ENCODE data around the gene STING1. TPM values are rescaled to one million over a fixed set of nuclear protein-coding genes. Genes with fewer than 3 reads are reported as not detected.

The STING1 gene
- total and polyA plus RNA-seq, 2 of the 13 experiments (the other 11 are each of a cell fraction or from before 2014, with no cell fraction given) = 1.3 to 4.4 TPM

DNA sequence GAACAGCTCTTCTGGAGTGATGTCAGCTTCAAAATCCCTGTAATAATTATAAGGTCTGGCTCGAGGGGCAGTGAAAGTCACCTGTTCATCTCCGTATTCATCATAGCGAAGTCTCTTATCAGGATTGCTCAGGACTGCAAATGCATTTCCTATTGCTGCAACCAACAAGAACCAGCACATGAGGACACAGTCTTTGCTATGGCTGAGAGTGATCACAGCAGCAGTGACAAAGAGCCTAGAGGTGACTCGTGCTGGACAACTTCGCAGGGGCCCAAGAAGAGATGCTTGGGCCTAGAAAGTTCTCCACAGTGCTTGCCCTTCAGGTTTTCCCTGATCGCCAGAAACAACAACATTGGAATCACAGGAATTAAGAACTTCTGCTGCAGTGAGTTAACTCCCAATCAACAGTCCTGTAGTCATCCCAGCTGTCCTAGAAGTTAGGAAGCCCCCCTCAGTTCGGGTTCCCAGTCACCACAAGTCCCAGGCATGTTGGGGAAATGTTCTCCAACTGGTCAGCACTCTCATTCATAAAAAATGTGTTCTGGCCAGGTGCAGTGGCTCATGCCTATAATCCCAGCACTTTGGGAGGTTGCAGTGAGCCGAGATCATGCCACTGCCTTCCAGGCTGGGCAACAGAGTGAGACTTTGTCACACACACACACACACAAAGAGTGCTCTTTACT lies 56.2 kb downstream of the STING1 start:
- ATAC-seq (no peak), FAIRE-seq (no peak), DNase-seq (ENCODE audit: low spot score) (no peak)
- no TSS peak for BruUV-seq (replicated peaks)
- Histone ChIP-seq H3K4me1 (ENCODE audit: insufficient read depth, low read length) (no peaks in the 10 kb centered on the region), H3K79me2 (ENCODE audit: insufficient read depth, low read length) (no peaks in the 10 kb centered on the region), H3K27me3 (ENCODE audit: control insufficient read depth in 1 of 2, insufficient read depth in 2 of 2, low read length in 2 of 2) (no peaks in the 10 kb centered on the region), H3K9ac (ENCODE audit: insufficient read depth, low read depth, low read length) (no peak overlapping the region), H3K9me3 (ENCODE audit: low read length) (no peaks in the 10 kb centered on the region), H3K4me3 (replicated peaks in 1 of 3; ENCODE audit: insufficient read depth in 1 of 3, low read depth in 2 of 3, low read length in 3 of 3) (no peak overlapping the region), H2AFZ (ENCODE audit: low read length) (no peak overlapping the region), H3K27ac (ENCODE audit: extremely low read length, insufficient read depth, low read length) (no peak overlapping the region), H3K36me3 (replicated peaks in 1 of 2; ENCODE audit: control insufficient read depth in 1 of 2, insufficient read depth in 2 of 2, low read length in 2 of 2) (peaks cover 3 to 6% of the 10 kb centered on the region in 2 experiments; a peak in 2 of 5 replicates), H3K4me2 (ENCODE audit: low read depth, low read length) (no peak overlapping the region), H4K20me1 (ENCODE audit: insufficient read depth, low read length) (no peaks in the 10 kb centered on the region)
- TF ChIP-seq SNRNP70 (IDR thresholded peaks at IDR 0.05; ENCODE audit: low read depth, low read length) (no peak), ZNF616 (CRISPR knock-in tag; IDR thresholded peaks at IDR 0.05; ENCODE audit: low read depth) (no peak), FLYWCH1 (CRISPR knock-in tag; IDR thresholded peaks at IDR 0.05) (no peak), GABPB1 (CRISPR knock-in tag; IDR thresholded peaks at IDR 0.05) (no peak), FIP1L1 (IDR thresholded peaks at IDR 0.05; ENCODE audit: borderline replicate concordance, insufficient read depth, low read depth, low read length) (no peak), CENPBD1 (CRISPR knock-in tag; IDR thresholded peaks at IDR 0.05; ENCODE audit: borderline replicate concordance, low read depth) (no peak)
- ChIA-PET CTCF (ENCODE audit: low intra/inter-chr PET ratio, low total read pairs) (no interaction called here), POLR2A (no interaction called here)
- WGBS (ENCODE audit: low lambda C conversion rate) = 80% methylated on average over 8 of the region's 8 CpGs
- in situ Hi-C loops (cut with HindIII; ENCODE audit: extremely low pct_ligation_motif_present, low pct_unique_long_range_greater_than_20kb) (no loop called here), intact Hi-C loops (cut with micrococcal nuclease; ENCODE audit: unreplicated experiment) (no loop called here)

Small RNA genes within 50 kb of the gene (small RNA-seq; reads per million reads assigned to genes)
- gene RNU5B-4P (ENCODE audit: insufficient read depth in 2 of 3, insufficient read length in 3 of 3, low read depth in 2 of 3, low replicate concordance in 1 of 3) = 0 reads per million in 3 experiments

Other genes with a start within 250 kb of the STING1 start
- 341 and 484 TPM in 2 replicates for gene MATR3, start 189.0 kb downstream of the STING1 start, total RNA-seq (2016; rRNA removed; fragmentation: Illumina TruSeq; extraction: Trizol)
- 84.6 and 94.2 TPM in 2 replicates for gene MATR3, start 189.0 kb downstream of the STING1 start, polyA plus RNA-seq (2011; rRNA removed)
- gene PAIP2, start 140.9 kb downstream of the STING1 start, total RNA-seq (2016; rRNA removed; fragmentation: Illumina TruSeq; extraction: Trizol) = 61.5 and 104 TPM in 2 replicates
- gene PAIP2, start 140.9 kb downstream of the STING1 start, polyA plus RNA-seq (2011; rRNA removed) = 56.5 and 76.3 TPM in 2 replicates
- 3.6 and 6.6 TPM in 2 replicates for gene SLC23A1, start 99.5 kb downstream of the STING1 start, total RNA-seq (2016; rRNA removed; fragmentation: Illumina TruSeq; extraction: Trizol)
- 6.0 and 7.0 TPM in 2 replicates for gene SLC23A1, start 99.5 kb downstream of the STING1 start, polyA plus RNA-seq (2011; rRNA removed)
- 0.27 and 0.31 TPM in 2 replicates for gene MZB1, start 92.8 kb downstream of the STING1 start, total RNA-seq (2016; rRNA removed; fragmentation: Illumina TruSeq; extraction: Trizol)
- 0.35 and 0.40 TPM in 2 replicates for gene MZB1, start 92.8 kb downstream of the STING1 start, polyA plus RNA-seq (2011; rRNA removed)
- 0.28 and 0.69 TPM in 2 replicates for gene PROB1, start 87.7 kb downstream of the STING1 start, total RNA-seq (2016; rRNA removed; fragmentation: Illumina TruSeq; extraction: Trizol)
- gene PROB1, start 87.7 kb downstream of the STING1 start, polyA plus RNA-seq (2011; rRNA removed) = 1.1 and 1.9 TPM in 2 replicates
- gene SPATA24, start 78.7 kb downstream of the STING1 start, total RNA-seq (2016; rRNA removed; fragmentation: Illumina TruSeq; extraction: Trizol) = 11.1 and 13.0 TPM in 2 replicates
- 6.0 and 8.5 TPM in 2 replicates for gene SPATA24, start 78.7 kb downstream of the STING1 start, polyA plus RNA-seq (2011; rRNA removed)
- gene DNAJC18, start 43.2 kb downstream of the STING1 start, total RNA-seq (2016; rRNA removed; fragmentation: Illumina TruSeq; extraction: Trizol) = 6.5 and 9.6 TPM in 2 replicates
- gene DNAJC18, start 43.2 kb downstream of the STING1 start, polyA plus RNA-seq (2011; rRNA removed) = 5.7 and 6.6 TPM in 2 replicates
- gene ECSCR, start 20.0 kb downstream of the STING1 start, total RNA-seq (2016; rRNA removed; fragmentation: Illumina TruSeq; extraction: Trizol) = not detected in 2 replicates
- gene ECSCR, start 20.0 kb downstream of the STING1 start, polyA plus RNA-seq (2011; rRNA removed) = 0.13 and 0.18 TPM in 2 replicates
- not detected in 2 replicates for gene SMIM33, start 11.8 kb downstream of the STING1 start, total RNA-seq (2016; rRNA removed; fragmentation: Illumina TruSeq; extraction: Trizol)
- 0.03 TPM in 1 of 2 replicates, not detected in the other for gene SMIM33, start 11.8 kb downstream of the STING1 start, polyA plus RNA-seq (2011; rRNA removed)
- gene UBE2D2, start 78.6 kb upstream of the STING1 start, total RNA-seq (2016; rRNA removed; fragmentation: Illumina TruSeq; extraction: Trizol) = 109 and 118 TPM in 2 replicates
- gene UBE2D2, start 78.6 kb upstream of the STING1 start, polyA plus RNA-seq (2011; rRNA removed) = 59.9 and 79.1 TPM in 2 replicates
- 30.7 and 33.0 TPM in 2 replicates for gene CXXC5, start 165.6 kb upstream of the STING1 start, total RNA-seq (2016; rRNA removed; fragmentation: Illumina TruSeq; extraction: Trizol)
- 27.9 and 32.3 TPM in 2 replicates for gene CXXC5, start 165.6 kb upstream of the STING1 start, polyA plus RNA-seq (2011; rRNA removed)

Measured in HepG2 (cell line).